ENCODE data around the gene PAPOLG. TPM values are rescaled to one million over a fixed set of nuclear protein-coding genes. Genes with fewer than 3 reads are reported as not detected.

The PAPOLG gene
- polyA plus RNA-seq, 1 experiment: 5.8 TPM

DNA sequence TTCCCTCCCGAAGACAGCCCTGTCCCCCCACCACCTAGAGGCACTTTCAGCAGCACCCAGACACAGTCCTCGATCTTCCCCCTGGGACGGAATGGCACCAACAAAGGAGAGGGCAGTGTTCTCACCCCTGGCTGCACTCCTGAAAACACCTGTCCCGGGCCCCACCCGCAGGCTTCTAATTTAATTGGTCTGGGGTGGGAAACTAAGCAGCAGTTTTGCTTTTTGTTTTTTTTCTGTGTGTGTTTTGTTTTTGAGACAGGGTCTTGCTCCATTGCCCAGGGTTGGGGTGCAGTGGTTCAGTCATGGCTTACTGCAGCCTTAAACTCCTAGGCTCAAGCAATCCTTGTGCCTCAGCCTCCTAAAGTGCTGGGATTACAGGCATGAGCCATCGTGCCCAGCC is 86.9 kb downstream of the PAPOLG start:
- no peaks in the 10 kb centered on the region for H3K36me3 ChIP-seq (ENCODE audit: control insufficient read depth, insufficient read depth, low read length)
- ChIA-PET CTCF (interaction anchor here (0.6 kb wide), 1 partner anchor 25 kb away, joined by 3 read pairs; no protein-coding TSS in a partner anchor), POLR2A (no interaction called here)
- H3K27me3 ChIP-seq (ENCODE audit: control insufficient read depth, insufficient read depth, low read length): no peaks in the 10 kb centered on the region; the same call in 1 of the 2 replicates
- TF ChIP-seq, protein P1, sequence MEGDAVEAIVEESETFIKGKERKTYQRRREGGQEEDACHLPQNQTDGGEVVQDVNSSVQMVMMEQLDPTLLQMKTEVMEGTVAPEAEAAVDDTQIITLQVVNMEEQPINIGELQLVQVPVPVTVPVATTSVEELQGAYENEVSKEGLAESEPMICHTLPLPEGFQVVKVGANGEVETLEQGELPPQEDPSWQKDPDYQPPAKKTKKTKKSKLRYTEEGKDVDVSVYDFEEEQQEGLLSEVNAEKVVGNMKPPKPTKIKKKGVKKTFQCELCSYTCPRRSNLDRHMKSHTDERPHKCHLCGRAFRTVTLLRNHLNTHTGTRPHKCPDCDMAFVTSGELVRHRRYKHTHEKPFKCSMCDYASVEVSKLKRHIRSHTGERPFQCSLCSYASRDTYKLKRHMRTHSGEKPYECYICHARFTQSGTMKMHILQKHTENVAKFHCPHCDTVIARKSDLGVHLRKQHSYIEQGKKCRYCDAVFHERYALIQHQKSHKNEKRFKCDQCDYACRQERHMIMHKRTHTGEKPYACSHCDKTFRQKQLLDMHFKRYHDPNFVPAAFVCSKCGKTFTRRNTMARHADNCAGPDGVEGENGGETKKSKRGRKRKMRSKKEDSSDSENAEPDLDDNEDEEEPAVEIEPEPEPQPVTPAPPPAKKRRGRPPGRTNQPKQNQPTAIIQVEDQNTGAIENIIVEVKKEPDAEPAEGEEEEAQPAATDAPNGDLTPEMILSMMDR (IDR thresholded peaks at IDR 0.05; ENCODE audit: insufficient read depth, low read depth, low read length): no peak
- no peak overlapping the region for H3K4me3 ChIP-seq (ENCODE audit: low read depth, low read length)
- no peak for DNase-seq (ENCODE audit: low read depth)

DNA sequence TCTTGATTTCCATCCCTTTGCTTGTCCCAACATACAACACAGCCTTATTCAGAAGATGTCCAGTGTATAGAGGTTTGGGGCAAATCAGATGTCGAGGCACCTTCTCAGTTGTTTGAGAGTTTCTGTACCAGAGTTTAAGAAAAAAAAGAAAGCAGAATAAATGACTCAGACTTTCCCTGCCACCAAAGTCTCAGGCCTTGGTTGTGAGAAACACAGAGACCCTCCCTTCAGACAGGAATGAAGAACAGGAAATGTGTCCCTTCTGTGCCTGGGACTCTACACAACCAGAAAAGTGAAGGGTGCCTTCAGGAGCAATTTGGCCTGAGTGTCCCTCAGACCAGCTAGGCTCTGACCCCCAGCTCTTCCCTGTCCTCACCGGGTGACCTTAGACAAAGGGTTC is 88.0 kb downstream of the PAPOLG start:
- Histone ChIP-seq H3K27me3 (ENCODE audit: control insufficient read depth, insufficient read depth, low read length) (no peaks in the 10 kb centered on the region; the same call in 1 of the 2 replicates), H3K4me3 (ENCODE audit: low read depth, low read length) (no peak overlapping the region), H3K36me3 (ENCODE audit: control insufficient read depth, insufficient read depth, low read length) (no peaks in the 10 kb centered on the region)
- POLR2A ChIA-PET: no interaction called here
- DNase-seq (ENCODE audit: low read depth): no peak
- TF ChIP-seq, protein P1 (IDR thresholded peaks at IDR 0.05; ENCODE audit: insufficient read depth, low read depth, low read length): no peak
- CTCF ChIA-PET: no interaction called here

DNA sequence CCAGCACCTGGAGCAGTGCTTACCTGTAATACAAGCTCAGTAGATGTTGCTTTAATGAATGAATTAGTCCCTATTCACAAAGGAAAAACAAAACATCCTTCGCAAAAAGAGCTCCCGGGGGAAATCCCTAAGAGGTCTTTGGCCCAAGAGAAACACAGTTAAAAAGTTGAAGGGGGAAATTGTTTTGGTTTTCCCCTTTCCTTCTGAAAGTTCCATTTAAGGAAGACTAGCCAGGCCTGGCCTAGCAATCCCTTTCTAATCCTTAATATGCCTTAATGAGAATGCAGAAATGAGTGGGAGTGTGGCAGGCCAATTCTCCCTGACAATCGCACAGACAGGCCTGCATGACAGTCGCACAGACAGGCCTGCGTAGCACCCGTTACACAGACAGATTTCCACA is 91.8 kb downstream of the PAPOLG start:
- ChIA-PET CTCF (no interaction called here), POLR2A (no interaction called here)
- Histone ChIP-seq H3K27me3 (ENCODE audit: control insufficient read depth, insufficient read depth, low read length) (no peaks in the 10 kb centered on the region), H3K36me3 (ENCODE audit: control insufficient read depth, insufficient read depth, low read length) (no peaks in the 10 kb centered on the region), H3K4me3 (ENCODE audit: low read depth, low read length) (no peak overlapping the region)
- DNase-seq (ENCODE audit: low read depth): no peak
- TF ChIP-seq, protein P1 (IDR thresholded peaks at IDR 0.05; ENCODE audit: insufficient read depth, low read depth, low read length): no peak

Small RNA genes lying within 50 kb of the gene (small RNA-seq; reads per million reads assigned to genes)
- not detected for gene RN7SL632P (ENCODE audit: insufficient read length, low read depth, low replicate concordance)
- not detected for gene RNU6-612P (ENCODE audit: insufficient read length, low read depth, low replicate concordance)

Other genes with a start within 250 kb of the PAPOLG start
- gene BCL11A, start 202.6 kb upstream of the PAPOLG start, polyA plus RNA-seq (2011; rRNA removed): 0.60 and 1.4 TPM in 2 replicates
- 0.99 and 2.2 TPM in 2 replicates for gene REL, start 125.3 kb downstream of the PAPOLG start, polyA plus RNA-seq (2011; rRNA removed)